NCI-H748 treated with DMSO at 0.1 percent for 48 hours (cell line): Measurements from ENCODE around the gene ASCC2.

Source experiments
- DNase-seq: peaks from one replicate; lab custom pipeline; 2025; lab: John Stamatoyannopoulos, UW

The ASCC2 gene

DNA sequence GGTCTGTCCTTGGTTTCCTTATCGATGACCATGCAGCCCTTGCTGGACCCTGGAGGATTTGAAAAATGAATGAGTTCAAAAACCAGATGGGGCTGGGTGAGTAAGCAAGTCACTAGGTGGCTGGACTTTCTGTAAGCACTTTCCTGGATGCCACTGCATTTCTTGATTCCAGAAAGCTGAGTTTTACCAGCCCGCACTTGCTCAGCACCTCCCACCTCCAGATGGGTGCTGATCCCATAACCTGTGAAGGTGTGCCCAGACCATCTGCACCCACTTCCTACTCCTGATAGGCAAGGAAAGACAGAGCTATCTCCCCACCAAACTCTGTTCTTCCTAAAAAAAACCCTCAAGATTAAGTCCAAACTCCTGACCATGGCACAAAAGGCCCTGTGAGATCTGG, 21.1 kb downstream of the ASCC2 start:
- no peak for DNase-seq

DNA sequence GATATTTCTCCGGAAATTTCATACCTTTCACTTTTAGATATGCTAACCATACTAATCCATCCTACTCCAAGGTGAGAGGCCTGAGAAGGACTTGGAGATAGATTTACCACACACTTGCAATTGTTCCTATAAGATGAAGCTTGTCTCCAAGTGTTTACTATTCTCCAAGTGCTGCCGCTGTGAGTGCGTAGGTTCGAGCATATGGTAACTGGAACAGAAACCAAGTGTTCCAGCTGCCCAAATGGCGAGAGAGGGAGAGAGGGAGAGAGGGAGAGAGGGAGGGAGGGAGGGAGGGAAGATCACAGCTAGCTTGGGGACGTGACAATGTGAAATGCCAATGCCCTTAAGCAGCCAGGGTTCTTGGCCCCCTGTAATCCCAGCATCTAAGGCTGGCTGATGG, 21.5 kb downstream of the ASCC2 start:
- DNase-seq = no peak

- no peak for DNase-seq
These were observed 21.9 kb downstream of the ASCC2 start for GRCh38 chr22:29816128-29816527.

DNA sequence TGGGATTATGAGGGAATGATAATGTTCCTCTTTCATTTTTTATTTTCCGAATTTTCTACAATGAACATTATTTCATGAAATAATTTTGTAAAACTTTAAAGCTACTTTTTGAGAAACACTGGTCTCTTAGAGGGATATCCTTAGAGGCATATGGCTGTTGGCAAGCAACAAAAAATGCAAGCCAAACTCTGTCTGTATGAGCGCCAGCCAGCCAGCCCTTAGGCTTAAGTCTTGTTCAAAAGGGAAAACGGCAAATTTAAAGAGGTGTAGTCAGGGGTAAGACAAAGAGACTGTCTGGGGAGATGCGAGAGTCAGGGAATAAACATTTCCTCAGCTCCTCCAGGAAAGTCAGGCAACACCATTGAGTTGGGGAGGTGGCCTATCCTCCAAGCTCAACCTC, 22.5 kb downstream of the ASCC2 start:
- DNase-seq = no peak

- no peak for DNase-seq
These were observed 24.1 kb downstream of the ASCC2 start for GRCh38 chr22:29814003-29814402.

DNA sequence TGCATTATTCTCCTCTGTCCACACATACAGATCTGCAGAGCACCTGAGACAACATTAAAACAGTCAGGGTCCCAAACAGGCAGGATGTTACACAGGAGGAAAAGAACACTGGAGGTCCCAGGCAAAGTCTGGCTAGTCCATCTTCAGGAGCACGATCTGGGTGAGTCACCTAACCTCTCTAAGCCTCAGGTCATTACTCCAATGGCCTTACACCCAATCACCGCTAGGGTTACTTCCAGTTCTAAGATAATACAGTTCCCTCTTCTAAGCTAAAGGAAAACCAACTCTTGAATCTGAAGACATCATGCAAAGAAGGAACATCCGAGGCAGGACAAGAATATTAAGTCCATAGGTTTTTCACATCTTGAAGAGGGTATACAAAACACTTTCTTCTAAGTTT, 24.5 kb downstream of the ASCC2 start:
- DNase-seq = no peak

GRCh38 chr22:29813126-29813525, 24.9 kb downstream of the ASCC2 start:
- no peak for DNase-seq

- DNase-seq = no peak
These were observed 26.7 kb downstream of the ASCC2 start for GRCh38 chr22:29811377-29811776.

DNA sequence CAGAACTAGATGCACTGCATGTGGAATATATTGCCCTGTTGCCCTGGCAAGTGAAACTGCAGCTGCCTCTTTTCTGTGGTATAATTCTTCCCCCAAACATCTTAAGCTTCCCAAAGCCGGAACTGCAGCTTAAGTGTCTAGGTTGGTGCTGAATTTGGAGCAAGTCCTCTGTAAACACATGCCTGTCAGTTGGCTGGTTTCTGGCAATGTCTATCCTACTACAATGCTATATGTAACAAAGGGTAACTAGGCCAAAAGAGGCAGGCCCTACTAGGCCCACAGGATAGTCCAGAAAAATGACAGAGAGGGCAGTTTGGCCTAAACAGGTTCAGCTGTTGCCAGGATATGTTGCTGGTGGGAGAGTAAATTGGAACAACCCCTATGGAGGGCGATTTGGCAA, 27.9 kb downstream of the ASCC2 start:
- DNase-seq = no peak

GRCh38 chr22:29806196-29806595, 31.9 kb downstream of the ASCC2 start:
- DNase-seq = no peak

GRCh38 chr22:29804985-29805384, 33.1 kb downstream of the ASCC2 start:
- DNase-seq = no peak

DNA sequence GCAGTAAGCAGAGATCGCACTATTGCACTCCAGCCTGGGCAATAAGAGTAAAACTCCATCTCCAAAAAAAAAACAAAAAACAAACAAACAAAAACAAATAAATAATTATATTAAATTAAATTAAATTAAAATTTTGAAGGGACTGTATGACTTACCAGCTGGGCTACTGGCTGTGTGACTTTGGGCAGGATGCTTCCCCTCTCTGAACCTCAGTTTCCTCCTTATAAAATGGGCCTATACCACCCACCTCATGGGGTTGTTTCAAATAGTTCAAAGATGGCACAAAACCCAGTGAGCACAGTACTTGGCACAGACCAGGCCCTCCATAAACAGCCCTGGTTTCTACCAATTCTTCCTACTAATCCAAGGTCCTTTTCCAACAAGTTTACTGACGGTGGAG, 34.9 kb downstream of the ASCC2 start:
- no peak for DNase-seq

- no peak for DNase-seq
These were observed 36.3 kb downstream of the ASCC2 start for GRCh38 chr22:29801796-29802195.

DNA sequence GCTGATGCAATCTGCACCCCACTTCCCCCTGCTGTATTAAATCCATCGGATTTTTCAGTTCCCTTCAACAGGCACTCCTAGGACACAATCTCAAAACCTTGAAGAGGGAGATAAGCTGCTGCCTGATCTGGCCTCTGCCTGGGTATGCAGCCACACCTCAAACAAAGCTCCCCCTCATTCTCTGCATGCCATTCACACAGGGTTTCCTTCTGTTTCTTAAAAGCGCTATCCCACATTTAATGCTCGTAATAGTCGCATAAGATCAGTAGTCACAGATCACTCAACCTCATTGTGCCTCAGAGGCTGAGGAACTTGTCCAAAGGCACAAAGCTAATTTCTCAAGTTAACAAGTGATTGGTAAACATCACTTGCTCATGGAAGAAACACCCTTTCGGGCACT, 36.9 kb downstream of the ASCC2 start:
- DNase-seq = no peak

DNA sequence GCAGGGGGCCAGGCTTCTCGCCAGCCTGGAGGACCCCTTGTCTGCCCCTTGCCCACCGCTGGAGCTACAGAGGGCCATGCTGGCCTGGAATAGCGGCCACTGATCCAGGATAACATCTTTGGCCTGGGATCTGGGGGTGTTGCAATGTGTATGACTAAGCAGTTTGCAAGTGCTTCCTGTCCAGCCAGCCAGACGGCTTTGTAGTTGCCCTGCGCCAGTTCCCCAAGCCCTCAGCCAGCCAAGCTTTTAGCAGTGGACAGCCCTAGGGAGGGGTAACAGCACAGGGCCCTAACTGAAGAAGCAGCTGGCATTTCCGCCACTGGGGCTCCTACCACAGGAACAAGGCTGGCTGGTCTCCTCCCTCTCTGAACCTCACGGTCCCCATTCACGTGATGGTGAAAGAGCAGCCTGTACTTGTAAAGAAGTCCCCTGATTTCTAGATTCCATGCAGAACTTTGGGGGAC, 38.8 kb downstream of the ASCC2 start:
- no peak for DNase-seq

DNA sequence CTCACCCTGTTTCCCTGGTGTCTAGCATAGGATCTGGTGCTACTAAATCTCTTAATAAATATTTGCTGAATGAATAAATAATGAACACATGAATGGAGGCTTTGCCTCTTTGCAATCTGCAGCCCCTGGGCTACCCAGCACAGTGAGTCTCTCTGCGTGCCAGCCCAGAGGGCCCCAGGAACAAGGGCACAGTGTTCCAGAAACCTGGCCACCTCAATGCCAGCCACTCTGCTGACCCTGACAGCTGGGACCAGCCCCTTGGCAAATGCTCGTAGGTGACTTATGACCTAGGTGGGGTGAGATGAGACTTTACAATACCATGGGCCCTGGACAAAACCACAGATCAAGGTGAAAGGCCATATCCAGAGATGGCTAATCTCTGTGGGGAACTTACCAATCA, 39.3 kb downstream of the ASCC2 start:
- no peak for DNase-seq

- no peak for DNase-seq
These were observed 39.8 kb downstream of the ASCC2 start for GRCh38 chr22:29798318-29798717.

- no peak for DNase-seq
These were observed 40.7 kb downstream of the ASCC2 start for GRCh38 chr22:29797351-29797750.

GRCh38 chr22:29795663-29796062, 42.4 kb downstream of the ASCC2 start:
- DNase-seq = no peak

- DNase-seq = no peak
These were observed 44.7 kb downstream of the ASCC2 start for GRCh38 chr22:29793396-29793795.

- DNase-seq = no peak
These were observed 48.0 kb downstream of the ASCC2 start for GRCh38 chr22:29790061-29790460.

DNA sequence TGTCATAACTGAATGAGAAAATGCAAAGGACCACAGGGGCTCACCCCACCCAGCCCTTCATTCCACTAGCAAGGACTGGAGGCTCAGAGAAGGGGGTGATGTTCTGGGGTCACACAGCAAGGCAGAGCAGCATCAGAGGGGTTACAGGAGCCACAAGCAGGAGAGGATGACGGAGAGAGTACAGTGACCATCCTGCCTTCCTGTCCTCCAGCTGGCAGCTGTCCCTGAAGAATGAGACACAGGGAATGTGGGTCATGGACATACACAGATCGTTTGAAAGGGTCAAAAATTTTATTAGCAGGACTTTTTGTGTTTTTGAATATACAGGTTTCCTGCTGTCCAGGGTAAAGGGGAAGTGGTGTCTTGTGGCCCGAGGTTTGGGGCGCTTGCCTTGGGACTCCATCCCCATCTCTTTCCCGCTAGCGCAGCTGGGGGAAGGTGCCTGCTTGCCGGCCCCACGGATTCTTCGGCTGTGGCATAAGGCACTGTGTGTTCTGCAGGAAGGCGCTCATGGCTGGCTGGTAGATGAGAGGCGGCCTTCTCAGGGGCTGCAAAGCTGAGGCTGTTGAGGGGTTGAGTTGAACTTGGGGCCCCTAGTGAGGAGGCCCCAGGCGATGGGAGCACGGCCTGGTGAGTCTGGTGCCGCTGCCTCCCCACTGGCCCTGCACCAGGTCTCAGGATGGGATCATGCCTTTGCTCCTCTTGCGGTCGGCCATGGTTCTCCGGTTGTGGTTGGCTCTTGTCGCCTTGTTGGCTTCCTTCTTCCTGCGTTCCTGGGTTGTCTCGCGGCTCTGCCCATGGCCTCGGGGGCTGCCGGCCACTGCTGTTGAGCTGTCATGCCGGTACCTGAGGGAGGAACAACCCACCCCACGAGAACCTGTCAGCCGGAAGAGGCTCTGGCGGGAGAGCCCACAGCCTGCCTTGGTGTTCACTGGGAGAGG, 49.5 kb downstream of the ASCC2 start:
- no peak for DNase-seq

- no peak for DNase-seq
These were observed 50.6 kb downstream of the ASCC2 start for GRCh38 chr22:29787371-29787980.

GRCh38 chr22:29786031-29786430, 52.0 kb downstream of the ASCC2 start:
- no peak for DNase-seq
